ENCODE results near the gene C1orf35. TPM values are rescaled to one million over a fixed set of nuclear protein-coding genes. Genes with fewer than 3 reads are reported as not detected.

C1orf35 gene
- polyA plus RNA-seq, 3 donors, result 6.9 to 34.2 (median 10.6) TPM

DNA sequence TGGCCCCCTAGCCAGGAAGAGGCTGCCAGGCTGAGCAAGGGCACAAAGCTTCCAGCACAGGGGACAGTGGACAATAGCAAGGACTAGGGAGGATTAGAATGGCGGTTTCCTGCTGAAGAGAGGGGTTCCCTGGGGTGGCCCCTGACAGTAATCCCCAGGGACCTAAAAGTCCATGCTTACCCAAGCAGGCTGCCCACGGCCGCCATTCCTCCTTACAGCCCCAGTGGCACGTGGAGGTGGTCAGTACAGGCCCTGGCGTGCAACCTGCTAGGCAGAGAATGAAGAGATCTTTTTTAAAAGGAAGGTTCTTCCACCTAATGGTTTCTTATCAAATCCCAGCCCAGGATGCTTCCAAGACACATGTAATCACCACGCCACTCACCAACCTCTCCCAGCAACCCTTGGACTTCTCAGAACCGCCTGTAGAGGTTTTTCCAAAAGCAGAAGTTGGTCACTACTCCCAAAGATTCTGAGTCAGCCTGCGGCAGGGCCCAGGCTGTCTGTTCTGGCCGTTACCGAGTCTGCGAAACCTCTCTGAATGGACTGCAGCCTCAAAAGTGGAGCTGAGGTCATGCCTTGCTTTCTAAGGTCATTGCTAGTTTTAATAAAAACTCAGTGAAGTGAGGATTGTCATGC lies 5.0 kb upstream of the C1orf35 start:
- intact Hi-C loops (cut with micrococcal nuclease), result loop anchor here (1.0 to 5.0 kb wide), 3 partner anchors 25 to 58 kb away; partner anchors contain the start of genes ARF1 (in 1 of the 2) and GUK1 (in 1 of the 2)
- H3K27ac ChIP-seq (ENCODE audit: low read depth in 1 of 2, low read length in 2 of 2), result peak overlapping the region; percentile 81 to 98

DNA sequence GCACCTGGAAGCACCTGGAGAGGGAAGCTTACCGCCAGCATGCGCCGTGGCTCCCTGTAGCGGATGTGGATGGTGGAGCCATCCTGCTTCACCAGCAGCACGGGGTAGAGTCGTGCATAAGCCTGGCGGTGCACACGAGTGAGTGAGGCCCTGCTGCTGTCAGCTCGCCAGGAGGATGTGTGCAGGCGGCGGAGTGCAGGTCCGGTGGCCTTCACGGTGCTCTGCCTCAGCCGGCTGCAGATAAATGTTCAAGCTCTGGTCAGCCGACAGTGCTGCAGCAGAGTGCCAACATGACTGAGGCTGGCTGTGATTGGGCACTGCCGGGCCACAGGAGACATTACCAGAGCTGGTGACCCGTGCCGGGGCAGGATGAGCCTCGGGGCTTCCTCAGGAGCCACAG lies 4.5 kb upstream of the C1orf35 start:
- no peak for TF ChIP-seq CTCF (IDR thresholded peaks at IDR 0.05)
- Histone ChIP-seq H3K36me3 (replicated peaks in 1 of 2; ENCODE audit: control insufficient read depth in 1 of 2, insufficient read depth in 2 of 2, low read length in 2 of 2) (peaks cover 11 to 21% of the 10 kb centered on the region in 2 donors), H4K20me1 (ENCODE audit: insufficient read depth, low read length) (no peaks in the 10 kb centered on the region), H3K79me2 (ENCODE audit: insufficient read depth, low read length) (peaks cover 41% of the 10 kb centered on the region), H3K27me3 (ENCODE audit: control insufficient read depth in 2 of 2, insufficient read depth in 2 of 2, low read length in 2 of 2) (no peaks in the 10 kb centered on the region), H3K4me1 (ENCODE audit: control insufficient read depth in 1 of 2, insufficient read depth in 2 of 2, low read length in 2 of 2) (peaks cover 36 to 55% of the 10 kb centered on the region in 2 donors), H3K4me3 (replicated peaks in 1 of 3; ENCODE audit: low read depth in 2 of 3, low read length in 3 of 3) (no peak overlapping the region), H3K9ac (ENCODE audit: insufficient read depth, low read length, poor library complexity, severe bottlenecking) (no peak overlapping the region), H2AFZ (ENCODE audit: insufficient read depth, low read depth, low read length, poor library complexity, severe bottlenecking) (no peak overlapping the region), H3K27ac (ENCODE audit: low read depth in 1 of 2, low read length in 2 of 2) (peak overlapping the region in 1 of 2 donors; percentile 98), H3K9me3 (replicated peaks in 1 of 2; ENCODE audit: control insufficient read depth in 1 of 2, insufficient read depth in 1 of 2, low read length in 2 of 2) (no peaks in the 10 kb centered on the region), H3K4me2 (replicated peaks; ENCODE audit: extremely low read depth, low read length, poor library complexity, severe bottlenecking) (peak overlapping the region; percentile 92)
- H3K27me3 Mint-ChIP-seq (ENCODE audit: low read depth in 3 of 3), result no peaks in the 10 kb centered on the region
- H3K4me3 Mint-ChIP-seq, result no peak overlapping the region
- 90% methylated on average over 19 of the region's 19 CpGs for WGBS (ENCODE audit: insufficient coverage)
- H3K27ac Mint-ChIP-seq, result peak overlapping the region in 4 of 7 donors; percentile 89 to 96 (median 94)
- intact Hi-C loops (cut with micrococcal nuclease), result loop anchor here (1.0 to 5.0 kb wide), 3 partner anchors 25 to 59 kb away; partner anchors contain the start of genes ARF1 (in 1 of the 2) and GUK1 (in 1 of the 2)
- peaks cover 48% of the 10 kb centered on the region for H3K4me1 Mint-ChIP-seq
- H3K9me3 Mint-ChIP-seq, result peaks cover 0 to 3% (median 1%) of the 10 kb centered on the region in 7 donors
- DNase-seq, result no peak
- H3K36me3 Mint-ChIP-seq, result peaks cover 13 to 21% of the 10 kb centered on the region in 2 donors

More for the DNA sequence above, 5.0 kb upstream of the C1orf35 start:
- Histone ChIP-seq H3K9ac (ENCODE audit: insufficient read depth, low read length, poor library complexity, severe bottlenecking) (peak overlapping the region; percentile 93), H3K27me3 (ENCODE audit: control insufficient read depth in 2 of 2, insufficient read depth in 2 of 2, low read length in 2 of 2) (no peaks in the 10 kb centered on the region), H3K4me2 (replicated peaks; ENCODE audit: extremely low read depth, low read length, poor library complexity, severe bottlenecking) (peak overlapping the region; percentile 92), H2AFZ (ENCODE audit: insufficient read depth, low read depth, low read length, poor library complexity, severe bottlenecking) (no peak overlapping the region), H3K36me3 (replicated peaks in 1 of 2; ENCODE audit: control insufficient read depth in 1 of 2, insufficient read depth in 2 of 2, low read length in 2 of 2) (peaks cover 11 to 21% of the 10 kb centered on the region in 2 donors), H4K20me1 (ENCODE audit: insufficient read depth, low read length) (no peaks in the 10 kb centered on the region), H3K4me1 (ENCODE audit: control insufficient read depth in 1 of 2, insufficient read depth in 2 of 2, low read length in 2 of 2) (peaks cover 36 to 53% of the 10 kb centered on the region in 2 donors), H3K79me2 (ENCODE audit: insufficient read depth, low read length) (peaks cover 41% of the 10 kb centered on the region), H3K9me3 (replicated peaks in 1 of 2; ENCODE audit: control insufficient read depth in 1 of 2, insufficient read depth in 1 of 2, low read length in 2 of 2) (no peaks in the 10 kb centered on the region), H3K4me3 (replicated peaks in 1 of 3; ENCODE audit: low read depth in 2 of 3, low read length in 3 of 3) (peak overlapping the region; percentile 83 to 92 (median 91))
- peaks cover 48% of the 10 kb centered on the region for H3K4me1 Mint-ChIP-seq
- TF ChIP-seq CTCF (IDR thresholded peaks at IDR 0.05), result no peak
- WGBS (ENCODE audit: insufficient coverage), result 48% methylated on average over 9 of the region's 11 CpGs
- H3K27me3 Mint-ChIP-seq (ENCODE audit: low read depth in 3 of 3), result no peaks in the 10 kb centered on the region
- peak overlapping the region; percentile 89 to 97 (median 95) for H3K27ac Mint-ChIP-seq
- DNase-seq, result peak; percentile 56 to 82 (median 78)
- H3K4me3 Mint-ChIP-seq, result peak overlapping the region; percentile 90 to 92
- H3K9me3 Mint-ChIP-seq, result peaks cover 0 to 3% (median 1%) of the 10 kb centered on the region in 7 donors
- H3K36me3 Mint-ChIP-seq, result peaks cover 13 to 21% of the 10 kb centered on the region in 2 donors

All from CD14-positive monocyte (primary cell).